Activated CD4-positive, alpha-beta T cell treated with anti-CD3 and anti-CD28 coated beads for 4 hours (primary cell): ENCODE results near the gene ORAI3.
A peak's percentile ranks its signal among the peaks of the same experiment; 100 is the strongest.

Source experiments
- DNase-seq, 2 donors: peaks; one replicate each; pipeline ENCODE4 v3.0.0-alpha.2; 2020

The ORAI3 gene

DNA sequence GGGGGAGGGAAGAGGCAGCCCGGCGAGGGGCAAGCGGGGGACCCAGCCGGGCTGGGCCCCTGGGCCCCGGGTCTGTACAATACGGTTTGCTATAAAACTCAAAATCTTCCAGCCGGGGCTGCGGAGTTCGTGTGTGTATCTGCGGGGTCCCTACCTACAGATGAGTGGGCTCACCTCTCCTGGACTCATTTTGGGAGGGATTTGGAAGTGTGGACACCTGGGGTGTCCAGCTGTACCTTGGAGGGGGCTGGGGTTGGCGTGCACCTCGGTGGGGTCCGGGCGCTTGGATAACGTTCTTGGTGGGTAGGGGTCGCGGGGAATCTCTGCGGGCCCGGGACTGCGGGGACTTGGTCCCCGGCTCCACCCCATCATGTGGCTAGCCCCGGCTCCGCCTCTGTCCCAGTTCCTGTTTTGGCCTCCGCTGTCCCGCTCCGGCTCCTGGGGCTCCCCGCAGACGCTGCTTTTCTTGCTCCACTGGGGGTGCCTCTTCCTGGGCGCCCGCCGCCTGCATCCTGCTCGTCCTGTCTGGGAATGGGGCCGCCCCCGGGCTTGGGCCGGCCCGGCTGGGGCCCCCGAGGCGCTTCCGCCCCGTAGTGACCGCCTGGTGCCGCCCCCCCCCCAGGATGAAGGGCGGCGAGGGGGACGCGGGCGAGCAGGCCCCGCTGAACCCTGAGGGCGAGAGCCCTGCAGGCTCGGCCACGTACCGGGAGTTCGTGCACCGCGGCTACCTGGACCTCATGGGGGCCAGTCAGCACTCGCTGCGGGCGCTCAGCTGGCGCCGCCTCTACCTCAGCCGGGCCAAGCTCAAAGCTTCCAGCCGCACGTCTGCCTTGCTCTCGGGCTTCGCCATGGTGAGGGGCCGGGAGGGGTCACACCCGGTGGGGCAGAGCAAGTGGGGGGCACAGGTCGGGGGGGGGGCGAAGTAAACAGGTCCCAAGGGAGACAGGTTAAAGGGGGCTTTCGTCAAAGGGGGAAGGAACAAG lies at the start of gene ORAI3:
Gene ORAI3, plus strand, starts transcription at position 402 of the 983 bp plus-strand sequence. Its CDS starts 222 bp downstream, at position 624.
- DNase-seq: peak in 1 of 2 donors; percentile 19

DNA sequence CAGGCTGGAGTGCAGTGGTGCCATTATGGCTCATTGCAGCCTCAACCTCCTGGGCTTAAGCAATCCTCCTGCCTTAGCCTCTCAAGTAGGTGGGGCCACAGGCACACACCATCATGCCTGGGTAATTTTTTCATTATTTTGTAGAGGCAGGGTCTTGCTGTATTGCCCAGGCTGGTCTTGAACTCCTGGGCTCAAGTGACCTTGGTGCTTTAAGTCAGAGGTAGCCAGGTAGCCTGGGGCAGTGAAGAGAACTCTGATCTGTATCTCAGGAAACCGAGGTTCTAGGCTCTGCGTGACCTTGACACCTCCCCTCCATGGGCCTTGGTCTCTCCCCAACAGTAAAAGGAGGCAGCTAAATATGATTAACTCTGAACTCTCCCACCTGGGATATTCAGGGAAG lies 49.1 kb upstream of the ORAI3 start:
- no peak for DNase-seq

DNA sequence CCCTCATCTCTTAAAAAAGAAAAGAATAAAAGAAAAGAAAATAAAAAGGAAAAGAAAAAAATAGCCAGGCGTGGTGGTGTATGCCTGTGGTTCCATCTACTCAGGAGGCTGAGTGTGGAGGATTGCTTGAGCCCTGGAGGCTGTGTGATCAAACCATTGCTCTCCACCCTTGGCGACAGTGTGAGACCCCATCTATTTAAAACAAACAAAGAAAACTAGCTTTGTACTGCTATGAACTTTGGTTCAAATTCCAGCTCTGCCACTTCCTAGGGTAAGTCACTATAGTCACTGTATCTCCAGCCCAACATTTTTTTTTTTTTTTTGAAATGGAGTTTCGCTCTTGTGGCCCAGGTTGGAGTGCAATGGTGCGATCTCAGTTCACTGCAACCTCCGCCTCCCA lies 48.3 kb upstream of the ORAI3 start:
- DNase-seq: no peak

DNA sequence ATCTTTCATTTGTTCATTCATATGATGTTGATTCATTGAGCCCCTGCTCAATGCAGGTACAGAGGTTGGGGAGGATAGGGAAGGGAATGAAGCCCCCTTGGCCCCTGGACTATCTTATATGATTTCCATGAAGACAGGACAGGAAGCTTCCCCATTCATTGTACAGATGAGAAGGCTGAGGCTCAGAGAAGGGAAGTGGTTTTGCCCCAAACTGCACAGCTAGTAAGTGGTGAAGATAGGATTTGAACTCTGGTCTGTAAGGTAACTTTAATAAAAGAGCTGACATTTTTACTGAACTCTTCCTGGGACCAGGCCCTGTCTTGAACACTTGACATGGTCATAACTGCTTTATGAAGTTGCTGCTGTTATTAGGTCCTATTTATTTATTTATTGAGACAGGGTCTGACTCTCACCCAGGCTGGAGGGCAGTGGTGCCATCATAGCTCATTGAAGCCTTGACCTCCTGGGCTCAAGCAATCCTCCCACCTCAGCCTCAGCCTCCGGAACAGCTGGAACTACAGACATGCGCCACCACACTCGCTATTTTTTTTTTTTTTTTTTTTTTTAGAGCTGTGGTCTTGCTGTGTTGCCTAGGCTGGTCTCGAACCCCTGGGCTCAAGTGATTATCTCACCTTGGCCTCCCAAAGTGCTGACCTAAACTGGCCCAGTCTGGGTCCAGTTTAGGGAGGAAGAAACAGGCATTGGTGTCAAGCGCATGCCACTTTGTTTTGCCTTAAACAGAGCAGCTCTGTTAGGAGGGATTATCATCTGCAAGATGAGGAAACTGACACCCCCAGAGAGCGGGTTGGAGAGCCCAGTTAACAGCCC lies 47.5 kb upstream of the ORAI3 start:
- DNase-seq: no peak

DNA sequence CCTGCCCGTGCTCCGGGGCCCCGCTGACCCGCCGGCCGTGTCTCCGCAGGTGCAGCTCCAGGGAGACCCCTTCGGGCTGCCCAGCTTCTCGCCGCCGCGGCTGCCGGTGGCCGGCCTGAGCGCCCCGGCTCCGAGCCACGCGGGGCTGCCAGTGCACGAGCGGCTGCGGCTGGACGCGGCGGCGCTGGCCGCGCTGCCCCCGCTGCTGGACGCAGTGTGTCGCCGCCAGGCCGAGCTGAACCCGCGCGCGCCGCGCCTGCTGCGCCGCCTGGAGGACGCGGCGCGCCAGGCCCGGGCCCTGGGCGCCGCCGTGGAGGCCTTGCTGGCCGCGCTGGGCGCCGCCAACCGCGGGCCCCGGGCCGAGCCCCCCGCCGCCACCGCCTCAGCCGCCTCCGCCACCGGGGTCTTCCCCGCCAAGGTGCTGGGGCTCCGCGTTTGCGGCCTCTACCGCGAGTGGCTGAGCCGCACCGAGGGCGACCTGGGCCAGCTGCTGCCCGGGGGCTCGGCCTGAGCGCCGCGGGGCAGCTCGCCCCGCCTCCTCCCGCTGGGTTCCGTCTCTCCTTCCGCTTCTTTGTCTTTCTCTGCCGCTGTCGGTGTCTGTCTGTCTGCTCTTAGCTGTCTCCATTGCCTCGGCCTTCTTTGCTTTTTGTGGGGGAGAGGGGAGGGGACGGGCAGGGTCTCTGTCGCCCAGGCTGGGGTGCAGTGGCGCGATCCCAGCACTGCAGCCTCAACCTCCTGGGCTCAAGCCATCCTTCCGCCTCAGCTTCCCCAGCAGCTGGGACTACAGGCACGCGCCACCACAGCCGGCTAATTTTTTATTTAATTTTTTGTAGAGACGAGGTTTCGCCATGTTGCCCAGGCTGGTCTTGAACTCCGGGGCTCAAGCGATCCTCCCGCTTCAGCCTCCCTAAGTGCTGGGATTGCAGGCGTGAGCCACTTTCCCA lies 46.6 kb upstream of the ORAI3 start:
- peak; percentile 43 to 46 for DNase-seq

DNA sequence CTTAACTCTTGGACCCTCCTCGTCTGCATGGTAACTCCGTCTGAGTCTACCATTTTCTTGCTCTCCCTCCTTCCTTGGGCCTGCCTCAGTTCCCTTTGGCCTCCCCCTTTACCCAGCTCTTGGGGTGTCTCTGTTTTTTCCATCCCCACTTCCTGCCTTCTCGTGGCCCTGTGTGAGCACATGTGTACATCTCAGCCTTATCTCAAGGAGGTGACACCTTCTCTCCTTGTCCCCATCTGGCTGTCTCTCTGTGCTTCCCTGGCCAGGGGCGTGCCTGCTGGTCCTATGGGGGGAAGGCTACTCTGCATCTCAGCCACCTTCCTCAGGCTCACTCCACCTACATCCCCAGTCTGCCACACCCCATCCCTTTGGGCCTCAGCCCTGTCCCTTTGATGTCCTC lies 45.9 kb upstream of the ORAI3 start:
- no peak for DNase-seq

DNA sequence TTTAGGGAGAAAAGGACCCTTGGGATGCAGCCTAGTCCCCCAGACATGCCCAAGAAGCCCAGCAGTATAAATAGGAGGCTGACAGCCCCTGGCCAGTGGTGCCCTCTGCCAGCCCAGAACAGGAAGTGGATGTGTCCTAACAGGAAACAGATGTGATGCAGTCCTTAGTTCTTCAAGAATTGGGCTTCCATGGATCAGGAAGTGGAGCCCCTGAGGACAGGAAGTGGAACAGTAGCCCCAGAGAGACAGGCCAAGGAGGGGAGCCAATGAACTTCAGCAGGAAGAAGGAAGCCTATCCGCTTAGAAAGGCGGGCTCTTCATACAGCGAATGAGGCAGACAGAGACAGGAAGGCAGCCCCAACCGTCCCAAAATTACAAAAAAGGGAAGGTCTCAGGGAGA lies 45.3 kb upstream of the ORAI3 start:
- no peak for DNase-seq

DNA sequence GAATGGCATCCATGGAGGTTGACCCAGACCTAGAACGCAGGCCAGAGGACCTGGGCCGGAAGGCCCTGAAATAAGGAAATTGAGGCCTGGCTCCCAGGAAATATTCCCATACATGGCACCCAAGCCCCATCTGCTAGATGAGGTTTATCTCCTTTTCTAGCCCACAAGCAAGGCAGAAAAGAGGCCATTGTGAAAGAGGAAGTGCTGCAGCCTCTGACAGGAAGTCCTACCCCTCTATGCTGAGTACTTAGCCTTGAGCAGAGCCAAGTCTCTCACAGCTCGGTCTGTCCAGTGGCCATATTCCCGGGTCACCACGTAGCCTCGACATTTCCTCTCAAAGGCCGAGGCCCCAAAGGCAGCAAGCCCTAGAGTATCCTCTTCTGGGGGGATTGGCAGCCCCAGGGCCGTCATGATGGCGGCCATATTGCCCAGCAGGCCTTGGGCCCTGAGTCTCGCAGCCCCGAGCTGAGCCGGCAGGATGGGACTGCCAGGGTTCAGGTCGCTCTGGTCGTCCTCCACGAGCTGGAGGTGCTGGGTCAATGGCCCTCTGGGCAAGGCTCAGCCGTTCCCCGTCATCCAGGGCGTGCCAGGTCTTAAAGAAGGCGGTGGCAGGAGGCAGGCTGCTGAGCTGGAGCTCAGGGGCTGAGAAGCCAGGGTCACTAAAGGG lies 44.6 kb upstream of the ORAI3 start:
- DNase-seq: no peak

DNA sequence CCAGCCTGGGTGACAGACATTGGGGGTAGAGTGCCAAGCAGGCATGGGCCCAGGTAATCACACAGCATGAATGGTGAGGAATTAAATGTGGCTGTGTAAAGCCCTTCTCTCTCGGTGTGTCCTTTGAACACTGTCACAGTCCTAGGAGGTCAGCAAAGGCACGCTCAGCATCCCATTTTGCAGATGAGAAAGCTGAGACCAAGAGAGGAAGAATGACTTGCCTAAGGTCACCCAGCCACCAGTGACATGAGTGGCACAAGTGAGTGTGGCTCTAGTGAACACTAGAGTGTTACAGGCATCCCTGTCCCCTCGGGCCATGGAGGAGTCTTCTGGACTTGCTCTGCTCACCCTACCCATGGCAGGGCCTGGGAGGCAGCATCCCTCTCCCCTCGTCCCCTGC lies 41.8 kb upstream of the ORAI3 start:
- no peak for DNase-seq

DNA sequence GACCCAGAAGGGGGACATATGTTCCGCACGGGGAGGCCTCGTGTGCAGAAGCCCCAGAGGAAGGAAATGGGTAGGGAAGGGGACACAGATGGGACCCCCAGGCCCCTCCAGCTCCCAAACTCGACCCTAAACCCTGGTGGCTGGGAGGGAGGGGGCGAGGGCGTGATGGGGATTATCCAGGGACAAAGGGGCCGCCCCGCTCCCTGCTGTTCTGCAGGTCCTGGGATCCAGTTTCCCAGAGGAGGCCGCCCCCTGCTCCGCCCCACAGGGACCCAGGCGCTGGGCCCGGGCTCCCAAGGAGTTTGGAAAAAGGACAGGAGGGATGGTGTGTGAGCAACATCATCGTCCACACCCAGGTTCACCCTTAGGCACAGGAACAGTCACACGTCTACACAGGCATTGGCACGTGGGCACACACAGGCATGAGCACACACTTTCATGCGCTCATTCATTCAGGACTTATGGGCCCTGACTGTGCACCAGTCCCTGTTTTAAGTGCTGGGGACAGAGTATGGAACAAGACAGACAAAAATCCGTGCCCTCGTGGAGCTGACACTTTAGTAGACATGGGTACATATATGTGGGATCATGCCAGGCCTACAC lies 38.3 kb upstream of the ORAI3 start:
- DNase-seq: no peak

DNA sequence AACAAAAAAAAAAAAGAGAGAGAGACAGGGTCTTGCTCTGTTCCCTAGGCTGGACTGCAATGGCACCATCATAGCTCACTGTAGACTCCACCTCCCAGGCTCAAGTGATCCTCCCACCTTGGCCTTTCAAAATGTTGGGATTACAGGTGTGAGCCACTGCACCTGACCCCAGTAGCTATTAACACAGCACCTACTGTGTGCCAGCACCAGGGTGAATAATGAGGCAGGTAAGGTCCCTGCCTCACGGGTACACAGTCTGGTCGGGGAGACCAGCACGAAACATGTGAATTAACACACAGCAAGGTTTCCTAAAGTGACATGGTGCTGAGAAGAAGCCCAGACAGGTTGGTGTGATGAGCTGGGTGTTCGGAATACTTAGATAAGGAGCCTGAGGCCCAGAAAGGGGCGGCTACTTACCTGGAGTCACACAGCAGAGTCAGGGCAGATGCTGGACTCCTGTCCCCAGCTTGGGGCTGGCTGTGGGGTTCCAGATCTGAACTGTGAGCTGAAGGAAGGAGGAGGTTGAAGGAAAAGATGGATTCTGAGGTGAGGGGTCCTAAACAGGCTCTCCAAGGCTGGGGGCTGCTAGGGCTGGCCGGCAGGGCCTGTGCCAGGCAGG lies 36.0 kb upstream of the ORAI3 start:
- DNase-seq: no peak

DNA sequence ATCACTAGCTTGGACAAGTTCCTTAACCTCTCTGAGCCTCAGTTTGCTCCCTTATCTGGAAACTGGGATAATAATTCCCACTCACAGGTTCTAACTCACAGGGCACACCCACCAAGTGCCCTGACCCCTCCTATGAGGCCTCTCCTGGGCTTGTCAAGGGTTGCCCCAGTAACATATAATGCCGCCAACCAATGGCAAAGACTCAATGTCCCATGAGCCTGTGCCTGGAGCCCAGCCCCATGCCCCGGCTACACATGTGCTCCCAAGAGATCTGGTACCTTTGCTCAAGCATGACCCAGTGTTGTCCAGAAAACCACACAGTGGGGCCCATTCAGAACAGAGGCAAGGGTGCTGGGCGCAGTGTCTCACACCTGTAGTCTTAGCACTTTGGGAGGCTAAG lies 34.0 kb upstream of the ORAI3 start:
- DNase-seq: no peak

DNA sequence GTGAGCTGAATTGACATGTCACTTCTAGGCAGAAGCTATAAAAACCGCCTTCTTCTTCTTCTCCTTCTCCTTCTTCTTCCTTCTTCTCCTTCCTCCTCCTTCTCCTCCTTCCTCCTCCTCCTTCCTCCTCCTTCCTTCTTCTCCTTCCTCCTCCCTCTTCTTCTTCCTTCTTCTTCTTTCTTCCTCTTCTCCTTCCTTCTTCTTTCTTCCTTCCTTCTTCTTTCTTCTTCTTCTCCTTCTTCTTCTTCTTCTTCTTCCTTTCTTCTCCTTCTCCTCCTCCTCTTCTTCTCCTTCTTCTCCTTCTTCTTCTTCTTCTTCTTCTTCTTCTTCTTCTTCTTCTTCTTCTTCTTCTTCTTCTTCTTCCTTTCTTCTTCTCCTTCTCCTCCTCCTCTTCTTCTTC lies 30.3 kb upstream of the ORAI3 start:
- DNase-seq: no peak

DNA sequence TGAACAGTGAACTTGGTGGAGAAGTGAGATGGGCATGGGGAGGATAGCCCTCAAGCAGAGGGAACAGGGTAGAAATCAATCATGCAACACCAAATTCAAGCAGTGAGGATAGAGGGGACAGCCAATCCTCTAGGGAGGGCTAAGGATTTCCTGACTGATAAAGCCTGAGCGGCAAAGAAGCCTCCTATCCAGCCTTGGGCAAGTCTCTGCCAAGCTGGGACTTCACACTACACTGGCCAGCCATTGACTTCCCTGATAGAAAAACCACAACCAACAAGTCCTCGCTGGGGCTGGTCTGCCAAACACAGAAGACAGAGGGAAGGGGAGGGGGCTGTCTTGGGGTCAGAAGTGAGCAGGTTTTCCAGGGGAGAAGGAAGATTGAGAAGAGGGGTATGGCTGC lies 28.0 kb upstream of the ORAI3 start:
- no peak for DNase-seq

DNA sequence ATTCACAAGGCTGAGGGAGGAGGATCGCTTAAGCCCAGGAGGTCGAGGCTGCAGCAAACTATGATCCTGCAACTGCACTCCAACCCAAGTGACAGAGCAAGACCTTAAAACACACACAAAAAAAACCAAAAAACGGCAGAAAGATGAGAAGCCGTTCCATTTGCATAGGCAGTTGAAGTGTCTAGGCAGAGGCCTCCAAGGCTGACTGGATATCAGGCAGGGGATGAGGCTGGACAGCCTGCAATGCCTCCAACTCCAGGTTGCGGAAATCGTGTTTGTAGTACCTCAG lies 27.5 kb upstream of the ORAI3 start:
- DNase-seq: no peak

DNA sequence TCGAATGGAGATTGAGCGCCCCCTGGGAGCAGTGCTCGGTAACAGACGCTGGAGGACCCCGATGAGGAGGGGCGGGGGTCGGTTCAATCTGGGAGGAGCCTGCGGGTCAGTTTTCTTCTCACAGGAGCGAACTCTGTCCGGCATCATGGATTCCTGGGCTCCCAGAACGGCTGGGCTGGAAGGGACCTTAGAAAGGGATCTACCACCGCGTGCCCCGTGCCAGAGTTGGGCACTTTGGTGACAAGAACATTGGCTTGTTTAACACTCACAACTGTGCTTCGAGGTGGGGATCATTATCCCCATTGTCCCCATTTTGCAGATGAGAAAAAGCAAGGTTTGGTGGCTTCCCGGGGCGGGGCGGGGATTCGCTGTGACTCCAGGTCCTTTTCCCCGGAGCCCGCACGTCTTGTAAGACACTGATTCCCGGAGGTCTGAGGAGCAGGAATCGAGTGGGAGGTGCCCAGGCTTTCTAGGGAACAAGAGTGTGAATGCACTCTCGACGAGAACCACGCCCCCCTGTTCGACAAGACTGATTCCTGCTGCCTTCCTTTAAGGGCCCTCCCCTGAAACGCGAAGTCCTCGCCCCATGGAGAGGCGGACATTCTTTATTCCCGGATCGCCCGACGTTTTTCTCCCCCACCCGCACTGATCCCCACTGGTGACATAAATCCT lies 27.0 kb upstream of the ORAI3 start:
- peak; percentile 85 to 90 for DNase-seq

DNA sequence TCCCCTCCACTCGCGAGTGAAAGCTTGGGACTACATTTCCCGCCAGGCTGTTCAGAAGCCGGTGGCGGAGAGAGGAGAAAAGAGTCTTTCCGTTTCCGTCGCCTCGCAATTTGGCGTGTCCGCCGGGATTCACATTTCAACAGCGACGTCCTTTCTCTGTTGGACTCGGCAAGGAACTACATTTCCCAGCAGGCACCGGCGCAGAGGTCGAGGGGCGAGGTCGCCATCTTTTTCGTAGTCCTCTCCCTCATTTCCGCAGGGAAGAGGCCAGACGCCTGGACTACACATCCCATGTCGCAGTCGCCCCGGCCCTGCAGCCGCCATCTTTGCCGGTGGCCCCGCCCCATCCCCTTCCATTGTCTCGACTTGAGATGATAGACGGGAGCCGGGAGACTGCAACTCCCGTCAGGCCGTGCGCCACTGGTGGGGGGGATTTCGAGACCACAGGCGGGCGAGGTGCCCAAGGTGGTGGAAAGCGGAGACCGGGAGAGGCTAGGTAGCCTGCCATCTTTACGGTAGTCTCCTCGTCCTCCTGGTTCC lies 26.4 kb upstream of the ORAI3 start:
- peak; percentile 99 to 100 for DNase-seq

DNA sequence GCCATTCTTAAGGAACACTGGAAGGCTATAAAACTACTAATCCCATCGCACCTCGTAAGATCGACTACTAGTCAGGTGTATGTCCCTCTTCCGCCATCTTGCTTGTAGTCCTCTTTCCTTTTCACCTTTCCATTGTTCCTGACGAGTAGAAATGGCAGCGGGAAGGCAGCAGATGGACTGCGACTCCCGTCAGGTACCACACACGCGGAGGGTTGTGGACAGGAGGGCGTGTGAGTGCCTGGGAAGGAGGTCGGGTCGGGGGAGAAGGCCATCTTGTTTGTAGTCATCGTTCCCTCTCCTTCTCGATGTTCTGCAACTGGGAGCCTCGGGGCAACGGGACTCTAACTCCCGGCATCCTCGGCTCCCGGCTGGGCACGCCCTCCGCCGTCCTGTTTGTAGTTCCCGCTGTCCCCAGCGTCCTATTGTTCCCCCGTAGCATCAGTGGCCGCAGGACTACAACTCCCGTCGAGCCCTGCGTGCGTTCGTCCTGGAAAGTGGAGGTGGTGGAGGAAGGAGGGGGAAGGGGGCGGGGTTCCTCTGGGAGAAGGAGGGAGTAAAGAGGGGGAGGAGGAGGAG lies 25.8 kb upstream of the ORAI3 start:
- peak; percentile 95 to 96 for DNase-seq

DNA sequence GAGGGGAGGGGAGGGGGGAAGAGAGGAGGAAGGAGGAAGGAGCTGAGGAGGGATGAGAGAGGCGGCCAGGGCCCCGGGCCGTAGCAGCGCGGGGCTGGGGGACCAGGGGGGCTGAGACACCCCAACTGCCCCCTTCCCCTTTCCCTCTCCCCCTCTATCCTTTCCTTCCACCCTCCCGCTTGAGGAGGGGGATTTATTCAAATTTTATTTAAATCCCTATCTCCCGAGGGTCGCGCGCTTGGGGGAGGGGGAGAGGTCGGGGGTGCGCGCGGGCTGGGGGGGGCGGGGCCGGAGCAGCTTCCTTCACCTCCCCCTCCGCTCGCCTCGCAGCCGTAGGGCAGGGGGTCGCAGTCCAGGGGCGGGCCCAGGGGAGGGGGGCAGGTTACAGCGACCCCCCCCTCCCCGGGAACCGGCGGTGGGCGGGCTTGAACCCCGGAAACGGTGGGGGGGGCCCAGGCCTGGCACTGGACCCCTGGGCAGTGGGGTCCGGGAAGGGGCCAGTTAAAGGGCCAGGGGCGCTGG lies 25.3 kb upstream of the ORAI3 start, which contains the start of gene FBXL19:
Gene FBXL19, plus strand, starts transcription at position 19 of the 522 bp plus-strand sequence. CDS start 2,183 bp downstream, outside the sequence.
- peak; percentile 26 to 40 for DNase-seq
